Neutrophil (primary cell): ENCODE results near the gene SLAMF7.

Experiments
- H3K27ac ChIP-seq: fragments of 200-600 bp; sonication (generic); 2 replicates; pipeline ENCODE4 v1.5.1; 2016; ENCODE audit warnings: mild to moderate bottlenecking, moderate library complexity
- H3K27me3 ChIP-seq: fragments of 200-600 bp; sonication (generic); 2 replicates; pipeline ENCODE4 v1.6.0; 2016; ENCODE audit warnings: mild to moderate bottlenecking
- H3K36me3 ChIP-seq: fragments of 200-600 bp; sonication (generic); 2 replicates; pipeline ENCODE4 v1.5.1; 2017
- H3K4me1 ChIP-seq, 2 experiments: fragments of 200-600 bp in 1 of 2; sonication (generic) in 1 of 2; 1 replicate in 1 of 2; 2 replicates in 1 of 2; pipeline versions ENCODE4 v1.5.1 to v1.6.1; 2013 to 2016; ENCODE audit warnings: low read depth in 1 of 2, low read length in 1 of 2, mild to moderate bottlenecking in 1 of 2, moderate library complexity in 1 of 2; ENCODE audit not compliant: control insufficient read depth in 1 of 2, insufficient read depth in 1 of 2
- H3K4me3 ChIP-seq, 2 experiments: fragments of 200-600 bp in 1 of 2; sonication (generic) in 1 of 2; 1 replicate in 1 of 2; 2 replicates in 1 of 2; pipeline ENCODE4 v1.5.1; 2013 to 2016; ENCODE audit warnings: low read depth in 1 of 2, low read length in 1 of 2, mild to moderate bottlenecking in 1 of 2, moderate library complexity in 1 of 2
- H3K9me3 ChIP-seq: fragments of 200-600 bp; sonication (generic); 2 replicates; pipeline ENCODE4 v1.5.1; 2016
- TF ChIP-seq, protein P1 (sequence below): fragments of 200-600 bp; sonication (generic); IDR thresholded peaks from 2 replicates; pipeline ENCODE4 v1.5.1; 2016; ENCODE audit warnings: antibody characterized with exemption

The SLAMF7 gene

GRCh38 chr1:160777486-160778089, 38.5 kb downstream of the SLAMF7 start:
- H3K27ac ChIP-seq = no peak overlapping the region
- no peak overlapping the region for H3K4me3 ChIP-seq
- H3K9me3 ChIP-seq = no peaks in the 10 kb centered on the region
- no peaks in the 10 kb centered on the region for H3K27me3 ChIP-seq
- H3K36me3 ChIP-seq = no peaks in the 10 kb centered on the region
- H3K4me1 ChIP-seq = no peaks in the 10 kb centered on the region
- TF ChIP-seq, protein P1, sequence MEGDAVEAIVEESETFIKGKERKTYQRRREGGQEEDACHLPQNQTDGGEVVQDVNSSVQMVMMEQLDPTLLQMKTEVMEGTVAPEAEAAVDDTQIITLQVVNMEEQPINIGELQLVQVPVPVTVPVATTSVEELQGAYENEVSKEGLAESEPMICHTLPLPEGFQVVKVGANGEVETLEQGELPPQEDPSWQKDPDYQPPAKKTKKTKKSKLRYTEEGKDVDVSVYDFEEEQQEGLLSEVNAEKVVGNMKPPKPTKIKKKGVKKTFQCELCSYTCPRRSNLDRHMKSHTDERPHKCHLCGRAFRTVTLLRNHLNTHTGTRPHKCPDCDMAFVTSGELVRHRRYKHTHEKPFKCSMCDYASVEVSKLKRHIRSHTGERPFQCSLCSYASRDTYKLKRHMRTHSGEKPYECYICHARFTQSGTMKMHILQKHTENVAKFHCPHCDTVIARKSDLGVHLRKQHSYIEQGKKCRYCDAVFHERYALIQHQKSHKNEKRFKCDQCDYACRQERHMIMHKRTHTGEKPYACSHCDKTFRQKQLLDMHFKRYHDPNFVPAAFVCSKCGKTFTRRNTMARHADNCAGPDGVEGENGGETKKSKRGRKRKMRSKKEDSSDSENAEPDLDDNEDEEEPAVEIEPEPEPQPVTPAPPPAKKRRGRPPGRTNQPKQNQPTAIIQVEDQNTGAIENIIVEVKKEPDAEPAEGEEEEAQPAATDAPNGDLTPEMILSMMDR = peak; percentile 28

GRCh38 chr1:160778976-160779375, 39.9 kb downstream of the SLAMF7 start:
- Histone ChIP-seq H3K27ac (no peak overlapping the region), H3K4me1 (no peaks in the 10 kb centered on the region), H3K9me3 (no peaks in the 10 kb centered on the region), H3K27me3 (no peaks in the 10 kb centered on the region), H3K36me3 (no peaks in the 10 kb centered on the region), H3K4me3 (no peak overlapping the region)
- TF ChIP-seq, protein P1 = no peak

DNA sequence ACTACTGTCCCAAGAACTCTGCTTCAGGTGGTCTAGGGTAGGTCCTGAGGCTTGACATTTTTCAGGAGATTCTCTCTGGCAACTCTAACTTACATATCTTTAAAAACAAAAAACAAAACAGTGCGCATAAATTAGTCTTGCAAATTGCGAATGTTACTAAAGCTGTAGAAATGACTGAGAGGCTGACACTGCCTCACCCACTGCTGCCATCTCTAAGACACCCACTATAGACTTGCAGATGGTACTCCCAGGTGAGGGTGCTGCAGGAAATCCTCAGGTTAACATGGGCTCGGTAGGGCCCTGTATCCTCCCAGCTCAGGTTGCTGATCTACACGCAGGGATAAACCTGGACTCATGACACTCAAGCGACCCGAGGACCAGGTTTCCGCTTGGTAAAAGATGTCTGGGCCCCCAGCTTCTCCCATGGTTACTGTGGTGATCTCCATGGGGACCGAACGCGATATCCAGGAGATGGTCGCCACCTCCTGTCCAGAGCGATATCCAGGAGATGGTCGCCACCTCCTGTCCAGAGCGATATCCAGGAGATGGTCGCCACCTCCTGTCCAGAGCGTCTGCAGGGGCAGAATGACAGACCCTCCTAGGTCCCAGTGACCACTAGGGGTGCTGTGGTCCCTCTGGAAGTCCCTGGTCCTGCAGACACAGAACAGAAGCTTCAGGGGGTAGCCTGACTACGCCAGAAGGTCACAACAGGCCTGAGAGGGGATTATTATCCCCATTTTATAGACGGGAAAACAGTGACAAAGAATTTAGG, 40.8 kb downstream of the SLAMF7 start:
- Histone ChIP-seq H3K27ac (no peak overlapping the region), H3K9me3 (no peaks in the 10 kb centered on the region), H3K27me3 (no peaks in the 10 kb centered on the region), H3K36me3 (no peaks in the 10 kb centered on the region), H3K4me3 (no peak overlapping the region), H3K4me1 (no peaks in the 10 kb centered on the region)
- TF ChIP-seq, protein P1 = no peak

DNA sequence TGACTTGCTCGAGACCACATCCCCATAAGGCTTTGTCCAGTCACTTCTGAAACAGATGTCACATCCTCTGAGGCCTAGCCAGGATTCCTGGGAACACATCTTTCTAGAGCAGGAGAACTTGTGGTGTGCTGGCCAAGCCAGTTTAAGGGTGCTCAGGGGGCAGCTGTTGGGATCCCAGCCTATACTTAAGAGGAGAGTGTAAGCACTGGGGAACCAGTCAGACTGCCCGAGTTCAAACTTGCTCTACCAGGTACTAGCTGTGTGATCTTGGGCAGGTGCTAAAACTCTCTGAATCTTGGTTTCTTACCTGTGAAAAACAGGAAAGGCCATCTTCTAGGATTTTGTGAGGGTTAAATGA, 41.3 kb downstream of the SLAMF7 start:
- no peaks in the 10 kb centered on the region for H3K4me1 ChIP-seq
- no peaks in the 10 kb centered on the region for H3K27me3 ChIP-seq
- H3K4me3 ChIP-seq = no peak overlapping the region
- TF ChIP-seq, protein P1 = no peak
- no peaks in the 10 kb centered on the region for H3K36me3 ChIP-seq
- no peak overlapping the region for H3K27ac ChIP-seq
- no peaks in the 10 kb centered on the region for H3K9me3 ChIP-seq

GRCh38 chr1:160781186-160781766, 42.2 kb downstream of the SLAMF7 start:
- TF ChIP-seq, protein P1 = no peak
- no peak overlapping the region for H3K27ac ChIP-seq
- no peak overlapping the region for H3K4me3 ChIP-seq
- no peaks in the 10 kb centered on the region for H3K36me3 ChIP-seq
- no peaks in the 10 kb centered on the region for H3K9me3 ChIP-seq
- no peaks in the 10 kb centered on the region for H3K27me3 ChIP-seq
- H3K4me1 ChIP-seq = no peaks in the 10 kb centered on the region
